K562 (cell line): ENCODE measurements around the gene KISS1R. TPM values are rescaled to one million over a fixed set of nuclear protein-coding genes. Genes with fewer than 3 reads are reported as not detected.

Experiments used
- ATAC-seq: fragments of 200-7000 bp; cut with Tn5 transposase; 3 replicates; pipeline ENCODE4 v1.9.1; 2020; ENCODE audit warnings: moderate library complexity
- BruUV-seq: library from RNA; stranded (reverse); fragments of 400-500 nt; replicated peaks from 2 replicates; lab custom pipeline; 2021; lab: Mats Ljungman, UMichigan
- CTCF ChIA-PET: fragments of 300-600 bp; formaldehyde crosslinking; extraction: SDS; loops from one replicate; lab custom pipeline; 2021; ENCODE audit warnings: low intra/inter-chr PET ratio; lab: Yijun Ruan, JAX
- POLR2A ChIA-PET: fragments of 300-600, 350-650 bp; sonication (Branson Sonifier 250); formaldehyde crosslinking; extraction: SDS; loops from one replicate; lab custom pipeline; 2021; ENCODE audit warnings: antibody characterized with exemption, inconsistent platforms; lab: Yijun Ruan, JAX
- DNase-seq, 4 experiments: peaks; one replicate each; pipeline versions ENCODE4 v3.0.0 to v3.0.0-alpha.2; 2011 to 2018; ENCODE audit warnings: low spot score in 3 of 4, mixed read lengths in 3 of 4; ENCODE audit errors: extremely low read depth in 1 of 4
- FAIRE-seq: peaks from 2 replicates; lab custom pipeline; 2011; peaks lifted over from hg19 to GRCh38; lab: Jason Lieb, UNC
- H2AFZ ChIP-seq: 2 replicates; pipeline ENCODE4 v1.6.0; 2011; ENCODE audit warnings: low read depth, low read length, control low read depth, inconsistent platforms
- H3K27ac ChIP-seq: fragments of 200-600 bp; 3 replicates; pipeline ENCODE4 v1.8.0; 2011; ENCODE audit warnings: low read depth, mild to moderate bottlenecking, control low read depth, inconsistent platforms, low read length, moderate library complexity, mixed read lengths; ENCODE audit errors: extremely low read depth
- H3K27me3 ChIP-seq, 2 experiments: fragments of 300-600 bp in 1 of 2; 2 replicates in 1 of 2; 3 replicates in 1 of 2; pipeline versions ENCODE4 v1.6.0 to v1.8.0; 2011; ENCODE audit warnings: inconsistent platforms in 2 of 2, low read length in 2 of 2, mild to moderate bottlenecking in 1 of 2, mixed read lengths in 1 of 2, moderate library complexity in 1 of 2; ENCODE audit not compliant: control insufficient read depth in 2 of 2, insufficient read depth in 2 of 2
- H3K36me3 ChIP-seq: fragments of 300-600 bp; 3 replicates; pipeline ENCODE4 v1.8.0; 2011; ENCODE audit warnings: mild to moderate bottlenecking, low read length, inconsistent platforms; ENCODE audit not compliant: control insufficient read depth, insufficient read depth
- H3K4me1 ChIP-seq, 2 experiments: fragments of 200-600 bp in 1 of 2; replicated peaks in 1 of 2; 2 replicates in 1 of 2; 3 replicates in 1 of 2; pipeline versions ENCODE4 v1.5.1 to v1.8.0; 2011; ENCODE audit warnings: inconsistent platforms in 2 of 2, low read length in 2 of 2, mild to moderate bottlenecking in 1 of 2, mixed read lengths in 1 of 2, moderate library complexity in 1 of 2; ENCODE audit not compliant: control insufficient read depth in 2 of 2, insufficient read depth in 2 of 2
- H3K4me2 ChIP-seq: 2 replicates; pipeline ENCODE4 v1.6.1; 2011; ENCODE audit warnings: low read length, control low read depth, inconsistent platforms, mixed read lengths; ENCODE audit not compliant: insufficient read depth
- H3K4me3 ChIP-seq: fragments of 200-600 bp; sonication (generic), shearing (Covaris generic); 2 replicates; pipeline ENCODE4 v1.5.1; 2016; ENCODE audit warnings: control low read depth, inconsistent platforms
- H3K79me2 ChIP-seq: fragments of 200-600 bp; 3 replicates; pipeline ENCODE4 v1.8.0; 2011; ENCODE audit warnings: low read length, inconsistent platforms; ENCODE audit not compliant: control insufficient read depth, insufficient read depth
- H3K9ac ChIP-seq, 2 experiments: 2 replicates each; pipeline versions ENCODE4 v1.6.0 to v1.6.1; 2011; ENCODE audit warnings: low read depth in 2 of 2, low read length in 2 of 2, control low read depth in 1 of 2, inconsistent platforms in 1 of 2, mild to moderate bottlenecking in 1 of 2, mixed read lengths in 1 of 2; ENCODE audit not compliant: insufficient read depth in 1 of 2
- H3K9me1 ChIP-seq: one replicate; pipeline ENCODE4 v1.6.0; 2011; ENCODE audit warnings: inconsistent platforms, mild to moderate bottlenecking, low read length, moderate library complexity; ENCODE audit not compliant: control insufficient read depth, insufficient read depth
- H3K9me3 ChIP-seq: replicated peaks from 2 replicates; pipeline ENCODE4 v1.5.1; 2011; ENCODE audit warnings: low read depth, low read length, inconsistent platforms; ENCODE audit not compliant: control insufficient read depth, insufficient read depth
- H4K20me1 ChIP-seq: replicated peaks from 2 replicates; pipeline ENCODE4 v1.6.1; 2011; ENCODE audit warnings: low read length, inconsistent platforms, mixed read lengths; ENCODE audit not compliant: control insufficient read depth, insufficient read depth
- BCOR ChIP-seq: fragments of 450-650 bp; IDR thresholded peaks from 2 replicates; pipeline ENCODE4 v1.6.1; 2016
- CBX1 ChIP-seq: sonication (generic); IDR thresholded peaks from 2 replicates; pipeline ENCODE4 v1.6.1; 2016; ENCODE audit warnings: antibody characterized with exemption, low read depth, mild to moderate bottlenecking
- ETS1 ChIP-seq: conservative IDR thresholded peaks from 2 replicates; pipeline ENCODE4 v1.6.1; 2011; ENCODE audit warnings: low read depth, mild to moderate bottlenecking, low read length; ENCODE audit not compliant: control insufficient read depth
- GATAD2A ChIP-seq: fragments of 450-650 bp; IDR thresholded peaks from 2 replicates; pipeline ENCODE4 v1.6.1; 2017
- HDAC8 ChIP-seq: fragments of 450-650 bp; IDR thresholded peaks from 2 replicates; pipeline ENCODE4 v1.6.1; 2016; ENCODE audit warnings: mild to moderate bottlenecking, missing genetic modification characterization, moderate library complexity, missing compliant biosample characterization
- KLF1 ChIP-seq: fragments of 450-650 bp; IDR thresholded peaks from 2 replicates; pipeline ENCODE4 v1.6.1; 2016; ENCODE audit warnings: missing genetic modification characterization, missing compliant biosample characterization
- MAX ChIP-seq: sonication (generic); formaldehyde crosslinking; IDR thresholded peaks from 2 replicates; pipeline ENCODE4 v1.9.0; 2022; ENCODE audit warnings: mild to moderate bottlenecking, missing genetic modification reagents
- MBD1 ChIP-seq: fragments of 250-450 bp; sonication (Bioruptor Pico); IDR thresholded peaks from 2 replicates; pipeline ENCODE4 v1.8.0; 2022; ENCODE audit warnings: inconsistent platforms
- MYBL2 ChIP-seq, 2 experiments: fragments of 450-650 bp in 1 of 2; sonication (generic) in 1 of 2; formaldehyde crosslinking in 1 of 2; IDR thresholded peaks; 2 replicates each; pipeline versions ENCODE4 v1.6.1 to v1.8.1; 2017 to 2022; ENCODE audit warnings: borderline replicate concordance in 1 of 2, inconsistent platforms in 1 of 2, low read depth in 1 of 2, mild to moderate bottlenecking in 1 of 2, missing genetic modification reagents in 1 of 2, moderate library complexity in 1 of 2
- POLR2A ChIP-seq: fragments of 450-650 bp; conservative IDR thresholded peaks from 2 replicates; pipeline ENCODE4 v1.6.1; 2016
- PRDM10 ChIP-seq: fragments of 450-650 bp; IDR thresholded peaks from 2 replicates; pipeline ENCODE4 v1.6.1; 2018; ENCODE audit not compliant: partially characterized antibody
- RBFOX2 ChIP-seq: fragments of 200-400 bp; formaldehyde crosslinking; IDR thresholded peaks from 2 replicates; pipeline ENCODE4 v1.6.1; 2017; ENCODE audit warnings: low read depth, mild to moderate bottlenecking, low read length, moderate library complexity
- ZNF146 ChIP-seq: IDR thresholded peaks from one replicate; pipeline ENCODE4 v1.6.1; 2018; ENCODE audit warnings: missing compliant biosample characterization; ENCODE audit not compliant: unreplicated experiment
- ZNF436 ChIP-seq: fragments of 250-450, 450-650 bp; sonication (Bioruptor Pico); formaldehyde crosslinking; IDR thresholded peaks from 2 replicates; pipeline ENCODE4 v1.7.0; 2020; ENCODE audit warnings: mild to moderate bottlenecking
- WGBS: fragments of 100-300 bp; shearing (Covaris generic); methylation state at CpG from one replicate; pipeline ENCODE4 v1.1.6; 2016; ENCODE audit warnings: low coverage, mixed read lengths; ENCODE audit not compliant: insufficient coverage; ENCODE audit errors: missing lambda C conversion rate; 5-methylcytosine and 5-hydroxymethylcytosine counted together
- in situ Hi-C: fragments of 300-500 bp; cut with MboI; formaldehyde crosslinking; loops from 4 replicates; pipeline ENCODE4 v1.15.0; 2018; ENCODE audit warnings: inconsistent platforms, mixed read lengths
- intact Hi-C: fragments of 100-400 bp; cut with micrococcal nuclease; formaldehyde crosslinking; loops from 2 replicates; pipeline ENCODE4 v1.14.2; 2022
- polyA plus RNA-seq, 8 experiments: library from polyadenylated mRNA; depleted of rRNA in 4 of 8; stranded (reverse) in 5 of 8; unstranded in 3 of 8; fragments of >200 nt; fragmentation: Nextera tagmentation in 2 of 8; fragmentation: Illumina TruSeq in 1 of 8; extraction: Ambion mirVana in 2 of 8; extraction: Trizol in 1 of 8; gene quantifications; 2 replicates each; pipeline versions ENCODE4 v1.2.1 to v1.2.3, GENCODE V29; 2011 to 2014; ENCODE audit warnings: inconsistent platforms in 1 of 8, missing spikeins in 1 of 8
- total RNA-seq, 7 experiments: library from RNA; depleted of rRNA in 6 of 7; stranded (reverse); fragments of >200 nt in 6 of 7; fragmentation: Illumina TruSeq in 2 of 7; extraction: Trizol in 2 of 7; gene quantifications; 2 replicates each; pipeline versions ENCODE4 v1.2.1 to v1.2.3, GENCODE V29; 2011 to 2021; ENCODE audit warnings: low replicate concordance in 1 of 7

The KISS1R gene
- total and polyA plus RNA-seq, 9 of the 15 experiments (the other 6 are each of a cell fraction or from before 2014, with no cell fraction given) = 0.37 to 39.4 (median 2.0) TPM

- TF ChIP-seq ETS1 (no peak), MAX (CRISPR knock-in tag) (peak; percentile 45), ZNF436 (CRISPR knock-in tag) (no peak)
These were observed 13.8 kb upstream of the KISS1R start (continued) for GRCh38 chr19:903266-903797.

GRCh38 chr19:904545-904944, 12.6 kb upstream of the KISS1R start:
- H2AFZ ChIP-seq = no peak overlapping the region
- H4K20me1 ChIP-seq = peaks cover 15% of the 10 kb centered on the region
- ChIA-PET POLR2A (interaction anchor here (0.6 to 3.2 kb wide), 3 partner anchors 11 to 398 kb away, joined by 4 to 15 read pairs (median 4); partner anchors contain the start of genes MED16 and RNU6-9), CTCF (no interaction called here)
- 96% methylated on average over 8 of the region's 8 CpGs for WGBS
- intact Hi-C loops = no loop called here
- peaks cover 53% of the 10 kb centered on the region; the same call in 2 of the 3 replicates for H3K36me3 ChIP-seq
- no peaks in the 10 kb centered on the region for H3K9me3 ChIP-seq
- H3K4me1 ChIP-seq = peaks cover 61 to 89% of the 10 kb centered on the region in 2 experiments
- ATAC-seq (no peak), FAIRE-seq (no peak), DNase-seq (no peak)
- in situ Hi-C loops = no loop called here
- BruUV-seq = no TSS peak
- peaks cover 91% of the 10 kb centered on the region for H3K79me2 ChIP-seq
- H3K9me1 ChIP-seq = peaks cover 5% of the 10 kb centered on the region
- H3K27ac ChIP-seq = peak overlapping the region; percentile 61; the same call in 2 of the 3 replicates
- H3K4me2 ChIP-seq = no peak overlapping the region
- no peak overlapping the region for H3K4me3 ChIP-seq
- H3K27me3 ChIP-seq = no peaks in the 10 kb centered on the region
- peak overlapping the region in 1 of 2 experiments; percentile 85; a peak in 1 of 4 replicates for H3K9ac ChIP-seq
- peak; percentile 33 for TF ChIP-seq PRDM10
- TF ChIP-seq BCOR = peak; percentile 58
- no peak for TF ChIP-seq CBX1
- 0 out of 2 replicates have a peak, but pooled peaks have one; percentile 7 for TF ChIP-seq GATAD2A
- TF ChIP-seq MYBL2 (IDR thresholded peaks at IDR 0.05; ENCODE audit: low read depth) = no peak
- TF ChIP-seq MYBL2 (CRISPR knock-in tag; IDR thresholded peaks at IDR 0.05; ENCODE audit: borderline replicate concordance) = no peak
- no peak for TF ChIP-seq HDAC8 (tag)
- no peak for TF ChIP-seq KLF1 (tag)
- TF ChIP-seq RBFOX2 = no peak
- TF ChIP-seq POLR2A = 0 out of 2 replicates have a peak, but pooled peaks have one; percentile 12
- TF ChIP-seq MBD1 = no peak
- no peak for TF ChIP-seq ZNF146 (CRISPR knock-in tag)
